ENCODE data around the gene CREBBP.
"Not testable (repeated sequence)": the region's sequence is repeated elsewhere in the genome, so short reads cannot be mapped to it uniquely, and the experiment has no call there.

CREBBP gene

GRCh38 chr16:3731126-3731935 is 149.2 kb downstream of the CREBBP start:
- DNase-seq, result no peak

GRCh38 chr16:3730161-3731125 is 150.1 kb downstream of the CREBBP start:
- no peak for DNase-seq

DNA sequence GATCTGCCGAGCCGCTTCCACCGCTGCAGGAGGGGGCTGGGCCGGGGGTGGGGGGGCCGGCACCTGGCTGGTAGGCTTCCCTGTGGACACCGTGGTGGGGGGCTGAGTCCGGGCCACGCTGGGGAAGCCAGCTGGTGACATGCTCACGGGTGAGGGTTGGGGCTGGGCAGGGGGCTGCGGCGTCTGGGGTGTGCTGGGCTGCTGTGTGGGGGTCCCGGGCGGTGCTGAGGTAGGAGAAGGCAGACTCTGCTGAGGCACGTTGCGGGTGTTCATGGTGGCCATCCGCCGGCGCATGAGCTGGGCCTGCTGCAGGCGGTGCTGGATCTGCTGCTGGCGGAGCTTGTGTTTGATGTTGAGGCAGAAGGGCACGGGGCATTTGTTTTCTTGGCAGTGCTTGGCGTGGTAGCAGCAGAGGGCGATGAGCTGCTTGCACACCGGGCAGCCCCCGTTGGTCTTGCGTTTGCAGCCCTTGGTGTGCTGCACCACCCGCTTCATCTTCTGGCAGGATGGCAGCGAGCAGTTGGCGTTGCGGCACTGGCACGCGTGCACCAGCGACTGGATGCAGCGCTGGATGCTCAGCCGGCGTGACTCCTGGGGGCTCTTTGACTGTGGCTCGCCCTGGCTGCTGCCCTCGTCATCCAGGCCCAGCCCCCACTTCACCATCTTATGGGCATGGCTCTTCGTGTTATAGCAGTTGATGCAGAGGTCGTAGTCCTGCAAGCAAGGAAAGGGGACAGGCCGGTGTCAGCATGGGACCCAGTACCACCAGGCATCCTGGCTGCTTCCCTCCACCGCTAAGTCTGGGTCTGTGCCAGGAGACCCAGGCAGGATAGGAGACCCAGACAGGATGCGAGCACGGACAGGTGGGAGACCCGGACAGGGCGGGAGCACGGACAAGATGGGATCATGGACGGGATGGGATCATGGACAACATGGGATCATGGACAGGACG is 151.1 kb downstream of the CREBBP start:
- no peak for DNase-seq

- DNase-seq, result no peak
Observed at GRCh38 chr16:3728424-3729160, 151.9 kb downstream of the CREBBP start.

GRCh38 chr16:3727806-3728381 is 152.6 kb downstream of the CREBBP start:
- DNase-seq, result no peak

GRCh38 chr16:3726021-3726687 is 154.4 kb downstream of the CREBBP start:
- no peak for DNase-seq

- no peak for DNase-seq
Observed at GRCh38 chr16:3725276-3725675, 155.2 kb downstream of the CREBBP start.

DNA sequence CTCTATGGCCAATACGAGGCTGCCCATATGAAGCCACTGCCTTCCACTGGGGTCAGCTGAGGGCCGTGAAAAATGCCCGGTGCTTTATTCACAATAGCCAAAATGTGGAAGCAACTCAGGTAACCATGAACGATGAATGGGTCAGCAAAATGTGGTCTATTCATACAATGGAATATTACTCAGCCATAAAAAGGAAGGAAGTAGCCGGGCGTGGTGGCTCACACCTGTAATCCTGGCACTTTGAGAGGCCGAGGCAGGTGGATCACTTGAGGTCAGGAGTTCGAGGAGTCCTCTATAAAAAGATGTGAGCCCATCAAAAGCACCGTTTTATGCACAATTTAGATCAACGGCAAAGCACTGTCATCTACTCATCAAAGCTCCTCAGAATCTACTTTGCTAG is 158.0 kb downstream of the CREBBP start:
- DNase-seq, result no peak

DNA sequence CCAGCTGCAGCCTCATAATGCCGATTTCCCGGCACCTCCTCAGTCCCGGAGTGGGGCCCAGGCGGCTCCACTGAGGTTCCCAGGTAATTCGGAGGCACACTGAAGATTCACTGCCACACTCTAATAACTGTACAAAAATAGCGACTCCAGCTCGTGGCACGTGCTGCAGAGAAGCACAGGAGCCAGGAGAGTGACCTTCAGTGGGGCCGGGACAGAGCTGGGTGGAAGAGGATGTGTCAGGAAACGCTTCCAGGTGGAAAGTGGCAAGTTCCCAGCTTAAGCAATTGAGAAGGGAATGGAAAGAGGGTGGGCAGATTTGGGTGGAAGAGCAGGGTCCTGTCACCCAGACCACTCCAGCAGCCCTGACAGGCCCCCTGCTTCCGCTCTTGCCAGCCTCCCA is 160.1 kb downstream of the CREBBP start:
- no peak for DNase-seq

GRCh38 chr16:3718628-3719027 is 161.9 kb downstream of the CREBBP start:
- no peak for DNase-seq

DNA sequence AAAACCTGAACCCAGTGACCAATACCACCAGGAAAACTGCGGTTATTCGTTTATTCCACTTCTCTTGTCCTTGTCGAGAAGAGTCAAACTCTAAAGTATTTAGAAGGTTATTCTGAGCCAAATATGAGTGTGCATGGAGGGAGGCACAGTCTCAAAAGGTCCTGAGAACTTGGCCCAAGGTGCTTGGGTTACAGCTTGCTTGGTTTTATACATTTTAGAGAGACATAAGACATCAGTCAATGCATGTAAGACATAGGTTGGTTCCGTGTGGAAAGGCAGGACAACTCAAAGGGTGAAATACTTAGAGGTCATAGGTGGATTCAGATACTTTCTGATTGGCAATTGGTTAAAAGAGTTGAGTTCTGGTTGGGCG is 162.5 kb downstream of the CREBBP start:
- no peak for DNase-seq

DNA sequence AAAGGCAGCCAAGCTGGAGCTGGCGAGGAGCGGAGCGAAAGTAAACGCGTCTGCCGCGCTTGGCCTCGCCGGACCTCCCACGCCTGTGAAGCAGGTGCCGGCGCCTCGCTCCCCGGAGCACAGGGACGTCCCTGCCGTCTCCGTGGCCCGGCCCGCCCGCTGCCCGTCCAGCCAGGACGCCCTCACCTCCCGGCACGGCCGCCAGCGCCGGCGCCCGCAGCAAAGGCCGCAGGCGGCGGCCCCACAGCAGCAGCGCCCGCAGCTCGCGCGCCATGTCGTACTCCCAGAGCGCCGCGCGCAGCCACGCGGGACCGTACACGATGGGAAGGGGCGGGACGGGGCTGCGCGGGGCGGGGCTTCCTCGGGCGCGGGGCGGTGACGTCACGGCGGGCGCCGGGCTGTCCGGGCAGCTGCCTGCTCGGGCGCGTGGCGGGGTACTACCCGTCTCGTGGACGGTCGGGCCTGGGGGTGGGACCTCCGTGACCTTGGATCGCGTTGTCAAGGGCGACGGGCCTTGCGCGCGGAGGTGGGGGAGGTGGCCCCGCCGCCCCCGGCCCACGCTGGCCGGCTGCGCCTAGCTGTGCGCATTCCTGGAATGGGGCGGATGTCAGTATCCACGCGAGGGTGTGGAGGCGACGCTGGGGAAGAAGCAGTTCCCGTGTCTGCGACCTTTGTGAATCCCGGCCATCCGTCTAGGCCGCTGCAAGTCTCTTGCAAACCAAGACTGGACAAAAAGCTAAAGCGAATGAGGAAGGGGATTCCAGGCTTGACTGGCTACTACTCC is 163.1 kb downstream of the CREBBP start, which contains the start of gene TRAP1:
Gene TRAP1, minus strand, starts transcription at position 290 of the 784 bp plus-strand sequence. Its CDS starts 16 bp downstream, at position 274.
- peak; percentile 92 for DNase-seq

- no peak for DNase-seq
Observed at GRCh38 chr16:3716831-3717234, 163.7 kb downstream of the CREBBP start.

- no peak for DNase-seq
Observed at GRCh38 chr16:3715430-3715829, 165.1 kb downstream of the CREBBP start.

DNA sequence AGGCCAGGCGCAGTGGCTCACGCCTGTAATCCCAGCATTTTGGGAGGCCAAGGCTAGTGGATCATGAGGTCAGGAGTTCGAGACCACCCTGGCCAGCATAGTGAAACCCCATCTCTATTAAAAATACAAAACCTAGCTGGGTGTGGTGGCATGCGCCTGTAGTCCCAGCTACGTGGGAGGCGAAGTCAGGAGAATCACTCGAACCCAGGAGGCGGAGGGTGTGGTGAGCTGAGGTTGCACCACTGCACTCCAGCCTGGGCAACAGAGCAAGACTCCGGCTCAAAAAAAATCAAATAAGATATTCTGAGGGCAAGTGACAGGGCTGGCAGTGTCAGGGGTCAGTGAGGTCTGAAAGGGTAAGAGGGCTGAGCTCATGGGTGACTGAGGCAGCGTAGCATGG is 166.1 kb downstream of the CREBBP start:
- not testable (repeated sequence) for DNase-seq

DNA sequence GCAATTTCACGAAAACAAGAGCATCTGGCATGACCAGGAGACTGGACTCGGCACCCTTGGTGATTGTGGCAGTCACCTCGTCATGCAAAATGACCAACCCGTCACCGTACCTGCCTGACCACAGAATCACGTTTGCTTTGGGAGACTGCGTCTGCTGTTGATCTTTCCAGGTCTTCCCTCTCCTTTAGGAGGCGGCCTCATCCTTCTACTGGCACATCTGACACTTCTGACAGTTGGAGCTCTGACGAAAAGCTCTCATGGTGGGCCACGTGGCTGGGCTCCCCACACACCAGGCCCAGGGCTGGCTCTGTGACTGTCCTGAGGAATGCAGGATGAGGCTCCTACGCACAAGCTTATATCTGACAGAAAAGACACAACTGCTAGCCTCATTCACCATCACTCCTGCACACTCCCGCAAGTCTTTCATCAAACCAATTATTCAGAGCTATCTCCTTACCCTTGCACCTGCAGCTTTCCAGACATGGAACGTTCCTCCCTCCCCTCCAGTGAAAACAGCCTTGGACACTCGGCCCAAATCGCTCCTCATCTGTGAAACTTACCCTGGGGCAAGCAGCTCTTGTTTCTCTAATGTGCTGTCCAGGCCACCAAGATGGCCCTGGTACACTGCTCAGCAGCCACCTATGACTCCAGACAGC is 166.8 kb downstream of the CREBBP start:
- no peak for DNase-seq

GRCh38 chr16:3712861-3713372 is 167.6 kb downstream of the CREBBP start:
- no peak for DNase-seq

DNA sequence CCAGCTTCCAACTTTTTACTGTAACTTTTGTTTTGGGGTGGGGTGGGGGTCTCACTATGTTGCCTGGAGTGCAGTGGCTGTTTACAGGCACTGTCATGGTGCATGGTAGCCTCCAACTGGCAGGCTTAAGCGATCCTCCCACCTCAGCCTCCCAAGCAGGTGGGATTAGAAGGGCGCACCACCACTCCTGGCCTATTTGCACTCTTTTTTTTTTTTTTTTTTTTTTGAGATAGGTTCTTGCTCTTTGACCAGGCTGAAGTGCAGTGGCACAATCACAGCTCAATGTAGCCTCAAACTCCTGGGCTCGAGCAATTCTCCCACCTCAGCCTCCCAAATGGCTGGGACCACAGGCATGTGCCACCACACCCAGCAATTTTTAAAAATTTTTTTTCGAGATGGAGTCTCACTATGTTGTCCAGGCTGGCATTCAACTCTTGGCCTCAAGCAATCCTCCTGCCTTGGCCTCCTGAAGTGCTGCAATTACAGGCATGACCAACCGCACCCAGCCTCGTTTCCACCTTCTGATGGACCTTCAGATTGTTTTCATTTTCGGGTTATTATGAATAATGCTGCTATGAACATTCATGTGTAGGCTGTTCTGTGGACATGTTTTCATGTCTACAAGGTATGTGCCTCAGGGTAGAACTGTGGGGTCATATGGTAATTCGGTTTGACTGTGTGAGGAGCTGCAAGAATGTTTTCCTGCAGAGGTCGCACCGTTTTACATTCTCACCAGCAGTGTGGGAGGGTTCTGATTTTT is 174.1 kb downstream of the CREBBP start:
- no peak for DNase-seq

All from midbrain (tissue), 1 donor.